Loucy (cell line): ENCODE data around the gene SLFN12L.

Source experiments
- H2AFZ ChIP-seq: fragments of 200-600 bp; sonication (generic); 2 replicates; pipeline ENCODE4 v1.6.0; 2016; ENCODE audit warnings: antibody characterized with exemption, mild to moderate bottlenecking, low read length, moderate library complexity
- H3F3A ChIP-seq: fragments of 200-600 bp; 2 replicates; pipeline ENCODE4 v1.6.0; 2016; ENCODE audit warnings: antibody characterized with exemption, low read depth, mild to moderate bottlenecking
- H3K27me3 ChIP-seq: fragments of 200-600 bp; sonication (generic); 2 replicates; pipeline ENCODE4 v1.6.1; 2014; ENCODE audit warnings: low read length, mild to moderate bottlenecking; ENCODE audit not compliant: insufficient read depth, poor library complexity, severe bottlenecking
- H3K36me3 ChIP-seq: fragments of 200-600 bp; sonication (generic); 2 replicates; pipeline ENCODE4 v1.6.1; 2016; ENCODE audit warnings: low read length; ENCODE audit not compliant: insufficient read depth
- H3K4me1 ChIP-seq: fragments of 200-600 bp; sonication (generic); 2 replicates; pipeline ENCODE4 v1.5.1; 2014; ENCODE audit warnings: low read length, mild to moderate bottlenecking; ENCODE audit not compliant: insufficient read depth, poor library complexity, severe bottlenecking
- H3K4me2 ChIP-seq: fragments of 200-600 bp; sonication (generic); 2 replicates; pipeline ENCODE4 v1.6.0; 2014; ENCODE audit warnings: antibody characterized with exemption, low read length, low read depth, mild to moderate bottlenecking; ENCODE audit not compliant: poor library complexity, severe bottlenecking
- H3K4me3 ChIP-seq: fragments of 200-600 bp; sonication (generic); 2 replicates; pipeline ENCODE4 v1.5.1; 2014; ENCODE audit warnings: low read length, mild to moderate bottlenecking, mixed read lengths; ENCODE audit not compliant: poor library complexity, severe bottlenecking
- H3K79me2 ChIP-seq: fragments of 200-600 bp; sonication (generic); 2 replicates; pipeline ENCODE4 v1.6.1; 2014; ENCODE audit warnings: low read length; ENCODE audit not compliant: insufficient read depth
- H3K9ac ChIP-seq: fragments of 200-600 bp; sonication (generic); 2 replicates; pipeline ENCODE4 v1.6.0; 2014; ENCODE audit warnings: mild to moderate bottlenecking, low read depth, low read length, moderate library complexity; ENCODE audit not compliant: poor library complexity, severe bottlenecking
- H3K9me2 ChIP-seq: fragments of 200-600 bp; sonication (generic); replicated peaks from 2 replicates; pipeline ENCODE4 v1.6.1; 2016; ENCODE audit warnings: low read depth, low read length, mixed read lengths
- H3K9me3 ChIP-seq: fragments of 200-600 bp; sonication (generic); 2 replicates; pipeline ENCODE4 v1.6.1; 2014; ENCODE audit warnings: mild to moderate bottlenecking, antibody characterized with exemption, low read length, low read depth; ENCODE audit not compliant: insufficient read depth
- H4K20me1 ChIP-seq: fragments of 200-600 bp; sonication (generic); 2 replicates; pipeline ENCODE4 v1.6.0; 2014; ENCODE audit warnings: antibody characterized with exemption, low read length, mild to moderate bottlenecking; ENCODE audit not compliant: insufficient read depth, poor library complexity, severe bottlenecking
- CTCF ChIP-seq: fragments of 200-600 bp; sonication (generic); conservative IDR thresholded peaks from 2 replicates; pipeline ENCODE4 v1.5.1; 2014; ENCODE audit warnings: mild to moderate bottlenecking, antibody characterized with exemption, low read length
- EZH2phosphoT487 ChIP-seq: fragments of 200-600 bp; IDR thresholded peaks from 2 replicates; pipeline ENCODE4 v1.6.1; 2018; ENCODE audit warnings: antibody characterized with exemption, mild to moderate bottlenecking, moderate library complexity, borderline replicate concordance

Gene SLFN12L

DNA sequence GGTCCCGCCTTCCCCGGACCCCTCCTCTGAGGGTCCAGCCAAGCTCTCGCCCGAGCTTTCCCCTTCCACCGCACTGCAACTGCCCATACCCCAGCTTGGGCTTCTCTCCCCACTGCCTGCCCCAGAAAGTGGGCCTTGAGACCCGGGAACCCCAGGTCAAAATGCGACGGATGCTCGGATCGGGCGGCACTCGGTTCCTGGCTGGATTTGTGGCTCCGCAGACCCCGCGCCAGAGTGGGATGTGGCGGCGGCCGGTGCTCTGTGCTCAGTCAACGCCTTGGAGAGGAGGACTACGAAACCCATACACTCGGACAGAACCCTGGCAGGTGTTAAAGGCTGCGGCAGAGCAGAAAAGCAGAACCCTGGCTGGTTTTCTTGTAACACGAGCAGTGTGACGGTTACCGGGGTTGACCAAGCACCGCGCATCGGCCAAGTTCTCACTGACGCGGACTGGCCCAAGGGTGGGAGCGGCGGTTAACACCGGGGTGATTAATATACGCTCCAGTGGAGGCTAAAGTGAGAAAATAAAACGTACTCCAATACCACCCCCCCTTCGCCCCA lies 88.0 kb downstream of the SLFN12L start:
- peaks cover 6% of the 10 kb centered on the region for H3K4me1 ChIP-seq
- no peak for TF ChIP-seq EZH2phosphoT487
- no peak for TF ChIP-seq CTCF
- no peaks in the 10 kb centered on the region for H3K9me2 ChIP-seq
- H3K9me3 ChIP-seq, result no peaks in the 10 kb centered on the region
- no peak overlapping the region for H2AFZ ChIP-seq
- no peak overlapping the region for H3K4me2 ChIP-seq
- H4K20me1 ChIP-seq, result no peaks in the 10 kb centered on the region
- H3K4me3 ChIP-seq, result no peak overlapping the region
- H3K36me3 ChIP-seq, result no peaks in the 10 kb centered on the region
- no peaks in the 10 kb centered on the region for H3F3A ChIP-seq
- no peak overlapping the region for H3K9ac ChIP-seq
- no peaks in the 10 kb centered on the region for H3K27me3 ChIP-seq
- no peaks in the 10 kb centered on the region for H3K79me2 ChIP-seq

DNA sequence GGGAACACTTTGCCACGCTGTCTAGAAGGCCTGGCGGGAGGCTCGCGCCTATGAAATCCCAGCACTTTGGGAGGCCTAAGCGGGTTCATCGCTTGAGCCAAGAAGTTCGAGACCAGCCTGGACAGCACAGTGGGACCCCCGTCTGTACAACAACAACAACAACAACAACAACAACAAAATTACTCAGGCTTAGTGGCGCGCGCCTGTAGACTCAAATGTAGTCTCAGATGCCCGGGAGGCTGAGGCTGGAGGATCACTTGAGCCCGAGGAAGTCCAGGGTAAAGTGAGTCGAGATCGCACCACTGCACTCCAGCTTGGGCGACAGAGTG lies 88.6 kb downstream of the SLFN12L start:
- Histone ChIP-seq H3K9me3 (no peaks in the 10 kb centered on the region), H3K9ac (no peak overlapping the region), H3K9me2 (no peaks in the 10 kb centered on the region), H3F3A (no peaks in the 10 kb centered on the region), H3K27me3 (no peaks in the 10 kb centered on the region), H3K4me3 (peak overlapping the region; percentile 68), H3K4me2 (peak overlapping the region; percentile 29), H4K20me1 (no peaks in the 10 kb centered on the region), H3K79me2 (no peaks in the 10 kb centered on the region), H2AFZ (no peak overlapping the region), H3K4me1 (peaks cover 6% of the 10 kb centered on the region), H3K36me3 (no peaks in the 10 kb centered on the region)
- no peak for TF ChIP-seq CTCF
- TF ChIP-seq EZH2phosphoT487, result no peak

DNA sequence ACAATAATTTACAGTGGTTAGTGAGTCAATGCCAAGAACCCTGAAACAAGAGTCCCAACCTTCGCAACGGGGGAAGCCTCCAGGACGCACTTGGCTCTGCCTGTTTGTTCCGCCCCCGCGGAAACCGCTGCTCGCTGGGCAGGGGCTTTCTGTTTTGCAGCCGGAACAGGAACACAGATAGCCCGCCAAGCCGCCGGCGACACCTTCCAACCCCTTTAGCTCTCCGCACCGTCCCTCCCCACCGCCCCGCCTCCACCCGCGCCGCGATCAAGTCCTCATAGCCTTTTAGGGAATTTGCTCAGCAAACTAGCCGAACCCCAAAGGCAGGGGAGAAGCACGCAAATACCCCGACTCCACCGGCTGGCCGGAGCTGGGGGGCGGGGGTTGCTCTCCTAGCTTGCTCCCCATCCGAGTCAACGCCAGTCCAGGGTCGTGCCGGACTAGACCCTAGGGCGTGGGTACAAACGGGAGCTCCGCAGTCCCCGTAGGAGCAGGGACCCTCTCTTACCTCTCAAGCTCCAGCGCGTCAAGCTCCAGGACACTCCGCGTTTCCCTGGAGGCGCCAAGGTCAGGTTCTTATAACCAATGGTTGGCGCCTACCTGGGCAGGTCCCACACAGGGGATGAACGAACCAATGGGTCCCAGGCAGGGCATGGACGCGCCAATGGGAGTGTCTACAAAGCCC lies 89.1 kb downstream of the SLFN12L start, which contains the start of gene SLFN13:
Gene SLFN13 (minus strand): TSS at position 553 of the 685 bp plus-strand sequence. CDS start 3,086 bp downstream, outside the sequence.
- H3K9ac ChIP-seq, result peak within 1 kb of the TSS; percentile 33
- H3K36me3 ChIP-seq, result no peaks in the 10 kb centered on the region
- peak within 1 kb of the TSS; percentile 68 for H3K4me3 ChIP-seq

More for the DNA sequence above, 89.1 kb downstream of the SLFN12L start, which contains the start of gene SLFN13:
- peaks cover 6% of the 10 kb centered on the region for H3K4me1 ChIP-seq
- H3K9me2 ChIP-seq, result no peaks in the 10 kb centered on the region
- TF ChIP-seq CTCF (no peak), EZH2phosphoT487 (no peak)
- H4K20me1 ChIP-seq, result no peaks in the 10 kb centered on the region
- peak within 1 kb of the TSS; percentile 51 for H3K4me2 ChIP-seq
- H3F3A ChIP-seq, result no peaks in the 10 kb centered on the region
- no peaks in the 10 kb centered on the region for H3K9me3 ChIP-seq
- H3K79me2 ChIP-seq, result no peaks in the 10 kb centered on the region
- peak within 1 kb of the TSS; percentile 69 for H2AFZ ChIP-seq
- no peaks in the 10 kb centered on the region for H3K27me3 ChIP-seq
